ENCODE measurements around the gene BTNL9. TPM values are rescaled to one million over a fixed set of nuclear protein-coding genes. Genes with fewer than 3 reads are reported as not detected.

The BTNL9 gene
- total RNA-seq, 1 donor from 2014 or later = not detected

Small RNA genes lying within 50 kb of the gene (microRNA-seq; reads per million reads assigned to microRNA genes)
- not detected for gene MIR8089 (ENCODE audit: unreplicated experiment)

Other genes with a start within 250 kb of the BTNL9 start
- gene MGAT1, start 237.5 kb upstream of the BTNL9 start, total RNA-seq = 137 and 140 TPM in 2 replicates
- 21.7 and 22.2 TPM in 2 replicates for gene ZFP62, start 179.0 kb upstream of the BTNL9 start, total RNA-seq
- not detected in 2 replicates for gene BTNL8, start 141.1 kb upstream of the BTNL9 start, total RNA-seq
- not detected in 2 replicates for gene BTNL3, start 51.4 kb upstream of the BTNL9 start, total RNA-seq
- not detected in 2 replicates for gene OR2V1, start 90.9 kb downstream of the BTNL9 start, total RNA-seq
- not detected in 2 replicates for gene OR2V2, start 107.3 kb downstream of the BTNL9 start, total RNA-seq
- 3.8 and 4.0 TPM in 2 replicates for gene TRIM7, start 164.9 kb downstream of the BTNL9 start, total RNA-seq
- 25.2 and 27.1 TPM in 2 replicates for gene TRIM41, start 183.0 kb downstream of the BTNL9 start, total RNA-seq
- gene RACK1, start 203.6 kb downstream of the BTNL9 start, total RNA-seq = 1,869 and 1,921 TPM in 2 replicates
- 12.8 and 13.7 TPM in 2 replicates for gene TRIM52, start 220.9 kb downstream of the BTNL9 start, total RNA-seq

Measured in osteocyte (in vitro differentiated cells).